Aortic smooth muscle cell (primary cell): ENCODE measurements around the gene ATG2A. TPM values are rescaled to one million over a fixed set of nuclear protein-coding genes. Genes with fewer than 3 reads are reported as not detected.

ENCODE experiments used
- total RNA-seq: library from RNA; depleted of rRNA; stranded (reverse); fragments of >200 nt; gene quantifications from 2 replicates; pipeline ENCODE4 v1.2.3, GENCODE V29; 2014

Gene ATG2A
- total RNA-seq: 7.8 and 8.1 TPM in 2 replicates

GRCh38 chr11:64916775-64917662, at the start of gene ATG2A:
TSS of gene ATG2A (minus strand) at chr11:64917209. CDS start at chr11:64917135, 74 bp downstream.

DNA sequence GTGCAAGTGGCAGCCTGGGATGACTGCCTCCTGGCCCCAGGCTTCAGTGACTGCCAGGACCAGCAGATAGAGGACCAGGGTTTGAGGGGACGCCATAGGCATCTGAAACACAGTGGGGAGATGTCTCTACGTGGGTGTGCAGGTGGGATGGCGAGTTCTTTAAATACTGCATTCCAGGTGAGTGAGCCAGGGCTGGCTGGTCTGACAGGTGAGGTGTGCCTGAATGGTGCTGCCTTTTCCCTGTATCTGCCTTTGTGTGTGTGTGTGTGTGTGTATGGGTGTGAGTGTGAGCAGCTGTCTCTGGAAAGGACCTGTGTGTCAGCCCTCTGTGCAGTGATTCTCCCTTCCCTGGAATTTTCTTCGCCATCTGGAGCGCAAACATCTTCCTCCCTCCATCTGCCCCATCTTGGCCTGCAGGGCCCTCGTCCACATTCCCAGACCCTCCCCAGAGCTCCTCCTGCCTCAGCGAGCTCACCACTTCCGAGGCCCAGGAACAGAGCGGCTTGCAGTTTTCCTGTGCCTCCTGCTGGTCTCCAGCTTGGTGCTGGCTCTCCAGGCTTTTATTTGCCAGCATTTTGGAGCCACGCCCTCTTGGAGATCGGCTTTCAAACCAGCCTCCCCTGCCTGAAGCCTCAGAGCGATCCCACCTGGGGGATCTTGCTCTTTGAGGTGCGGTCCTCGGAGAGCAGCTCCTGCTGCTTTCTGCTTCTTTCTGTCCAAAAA, 18.5 kb upstream of the ATG2A start, which contains the start of gene GPHA2:
GPHA2 (minus strand) TSS at position 535 of the 723 bp plus-strand sequence; CDS start at position 102, 433 bp downstream.

GRCh38 chr11:64923944-64924909, 7.2 kb upstream of the ATG2A start, which contains the start of gene PPP2R5B:
TSS of gene PPP2R5B (plus strand) at chr11:64924689. CDS start at chr11:64925735, 1,046 bp downstream.

DNA sequence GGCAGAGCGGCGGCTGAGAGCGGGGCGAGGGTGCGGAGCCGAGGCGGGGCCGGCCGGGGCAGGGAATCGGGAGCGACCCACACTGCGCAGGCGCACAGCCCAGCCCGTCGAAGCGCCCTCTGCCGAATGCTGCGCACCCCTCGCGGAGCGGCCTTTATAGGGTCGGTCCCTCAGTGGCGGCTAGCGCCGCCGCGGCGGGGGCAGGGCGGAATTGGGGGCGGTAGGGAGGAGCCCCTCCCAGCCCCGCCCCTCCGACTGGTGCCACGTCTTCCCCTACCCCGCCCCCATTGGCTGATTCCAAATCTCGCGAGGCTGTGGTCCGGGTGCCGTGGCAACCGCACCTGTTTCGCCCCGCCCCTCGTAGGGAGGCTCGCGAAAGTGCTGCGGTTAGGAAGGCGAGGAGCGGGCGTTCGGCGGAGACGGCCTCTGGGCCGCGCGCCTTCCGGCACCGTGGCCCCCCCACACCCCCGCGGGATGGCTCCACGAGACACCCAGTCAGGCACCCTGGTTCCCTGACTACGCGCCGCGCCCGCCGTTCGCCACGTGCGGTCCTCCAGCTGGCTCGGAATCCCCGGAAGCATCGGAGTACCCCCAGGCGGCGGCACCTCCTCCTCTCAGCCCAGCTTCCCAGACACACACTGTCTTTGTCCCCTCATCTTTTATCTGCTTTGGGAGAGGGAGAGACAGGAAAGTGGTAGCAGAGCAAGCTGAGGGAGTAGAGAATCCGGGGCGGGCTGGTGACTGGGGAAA, 38.3 kb downstream of the ATG2A start, which contains the start of gene EHD1:
EHD1 (minus strand) TSS at position 128 of the 750 bp plus-strand sequence. CDS start 157 bp downstream, outside the sequence.

Other genes with a start within 250 kb of the ATG2A start
- gene NRXN2, start 194.0 kb downstream of the ATG2A start, total RNA-seq: 27.3 and 30.3 TPM in 2 replicates
- 0.19 TPM in 1 of 2 replicates, not detected in the other for gene RASGRP2, start 173.1 kb downstream of the ATG2A start, total RNA-seq
- gene PYGM, start 157.2 kb downstream of the ATG2A start, total RNA-seq: 1.3 and 1.4 TPM in 2 replicates
- 70.8 and 88.3 TPM in 2 replicates for gene SF1, start 138.7 kb downstream of the ATG2A start, total RNA-seq
- 8.5 and 8.9 TPM in 2 replicates for gene MAP4K2, start 114.0 kb downstream of the ATG2A start, total RNA-seq
- gene MEN1, start 106.7 kb downstream of the ATG2A start, total RNA-seq: 8.6 and 9.3 TPM in 2 replicates
- 0.25 and 0.26 TPM in 2 replicates for gene CDC42BPG, start 72.6 kb downstream of the ATG2A start, total RNA-seq
- gene EHD1, start 38.6 kb downstream of the ATG2A start, total RNA-seq: 104 and 110 TPM in 2 replicates
- gene PPP2R5B, start 7.5 kb upstream of the ATG2A start, total RNA-seq: 10.3 and 11.6 TPM in 2 replicates
- gene GPHA2, start 18.7 kb upstream of the ATG2A start, total RNA-seq: not detected in 2 replicates
- not detected in 2 replicates for gene MAJIN, start 54.9 kb upstream of the ATG2A start, total RNA-seq
- gene BATF2, start 79.8 kb upstream of the ATG2A start, total RNA-seq: 0.26 and 0.81 TPM in 2 replicates
- 95.3 and 110 TPM in 2 replicates for gene ARL2, start 97.0 kb upstream of the ATG2A start, total RNA-seq
- 10.6 and 11.9 TPM in 2 replicates for gene SNX15, start 110.2 kb upstream of the ATG2A start, total RNA-seq
- 6.2 and 9.0 TPM in 2 replicates for gene SAC3D1, start 124.0 kb upstream of the ATG2A start, total RNA-seq
- gene NAALADL1, start 141.3 kb upstream of the ATG2A start, total RNA-seq: 23.3 and 27.0 TPM in 2 replicates
- gene CDCA5, start 166.8 kb upstream of the ATG2A start, total RNA-seq: 4.2 and 7.8 TPM in 2 replicates
- gene ZFPL1, start 167.0 kb upstream of the ATG2A start, total RNA-seq: 32.7 and 35.9 TPM in 2 replicates
- gene VPS51, start 179.0 kb upstream of the ATG2A start, total RNA-seq: 175 and 203 TPM in 2 replicates
- 8.9 and 9.0 TPM in 2 replicates for gene TM7SF2, start 194.7 kb upstream of the ATG2A start, total RNA-seq
- 6.0 and 6.1 TPM in 2 replicates for gene ZNHIT2, start 200.5 kb upstream of the ATG2A start, total RNA-seq
- gene FAU, start 204.9 kb upstream of the ATG2A start, total RNA-seq: 379 and 456 TPM in 2 replicates
- gene MRPL49, start 205.1 kb upstream of the ATG2A start, total RNA-seq: 28.3 and 34.2 TPM in 2 replicates
- 16.8 and 20.1 TPM in 2 replicates for gene SYVN1, start 217.3 kb upstream of the ATG2A start, total RNA-seq